Keratinocyte (primary cell): Measurements from ENCODE around the gene EPAS1.

Experiments used
- CTCF ChIP-seq, 3 experiments: IDR thresholded peaks in 1 of 3; conservative IDR thresholded peaks in 1 of 3; optimal IDR thresholded peaks in 1 of 3; 2 replicates in 2 of 3; 3 replicates in 1 of 3; pipeline versions ENCODE3 to v1.5.1; 2011; ENCODE audit warnings: low read length in 3 of 3, mild to moderate bottlenecking in 3 of 3, moderate library complexity in 2 of 3, control low read depth in 1 of 3, inconsistent platforms in 1 of 3; ENCODE audit not compliant: insufficient read depth in 2 of 3; ENCODE audit errors: extremely low read depth in 1 of 3
- EZH2 ChIP-seq: IDR thresholded peaks from one replicate; pipeline ENCODE4 v1.6.1; 2012; ENCODE audit warnings: inconsistent platforms, mild to moderate bottlenecking, low read length, moderate library complexity

GRCh38 chr2:46300406-46300832 lies 3.2 kb downstream of the EPAS1 start:
- TF ChIP-seq CTCF (optimal IDR thresholded peaks at IDR 0.05 in 1 of 3, IDR thresholded peaks at IDR 0.05 in 1 of 3, conservative IDR thresholded peaks at IDR 0.05 in 1 of 3; ENCODE audit: extremely low read depth in 1 of 3, insufficient read depth in 2 of 3, low read length in 3 of 3) = no peak
- TF ChIP-seq EZH2 = no peak
